AG10803 (cell line): ENCODE measurements around the gene TMEM209.

Source experiments
- DNase-seq: peaks from one replicate; pipeline ENCODE4 v3.0.0; 2010; ENCODE audit warnings: low read depth
- H3K4me3 ChIP-seq: 2 replicates; pipeline ENCODE4 v1.5.1; 2011; ENCODE audit warnings: mild to moderate bottlenecking, low read length, control low read depth
- CTCF ChIP-seq: conservative IDR thresholded peaks from 2 replicates; pipeline ENCODE4 v1.5.1; 2011; ENCODE audit warnings: mild to moderate bottlenecking, low read length, control low read depth, inconsistent platforms

Gene TMEM209

GRCh38 chr7:130145424-130146100, 59.6 kb downstream of the TMEM209 start:
- H3K4me3 ChIP-seq, result no peak overlapping the region
- DNase-seq, result no peak
- no peak for TF ChIP-seq CTCF

GRCh38 chr7:130144312-130145171, 60.7 kb downstream of the TMEM209 start:
- peak; percentile 91 for DNase-seq
- no peak for TF ChIP-seq CTCF
- H3K4me3 ChIP-seq, result no peak overlapping the region

GRCh38 chr7:130143986-130144311, 61.3 kb downstream of the TMEM209 start:
- H3K4me3 ChIP-seq, result no peak overlapping the region
- no peak for DNase-seq
- no peak for TF ChIP-seq CTCF

GRCh38 chr7:130143334-130143732, 61.9 kb downstream of the TMEM209 start:
- H3K4me3 ChIP-seq, result no peak overlapping the region
- TF ChIP-seq CTCF, result no peak
- DNase-seq, result no peak

GRCh38 chr7:130142654-130143333, 62.4 kb downstream of the TMEM209 start:
- no peak for DNase-seq
- no peak for TF ChIP-seq CTCF

GRCh38 chr7:130141884-130142653, 63.1 kb downstream of the TMEM209 start:
- TF ChIP-seq CTCF, result no peak
- H3K4me3 ChIP-seq, result peak overlapping the region; percentile 52
- no peak for DNase-seq

More at GRCh38 chr7:130142654-130143333, 62.4 kb downstream of the TMEM209 start:
- no peak overlapping the region for H3K4me3 ChIP-seq
